TTC549 (cell line): ENCODE results near the gene FMNL1.

Experiments
- FAIRE-seq: peaks from 2 replicates; lab custom pipeline; 2012; peaks lifted over from hg19 to GRCh38; lab: Jason Lieb, UNC

FMNL1 gene

GRCh38 chr17:45223539-45224528, 2.1 kb downstream of the FMNL1 start:
- no peak for FAIRE-seq

- no peak for FAIRE-seq
Measured at GRCh38 chr17:45224671-45225050, 3.0 kb downstream of the FMNL1 start.

GRCh38 chr17:45225051-45225700, 3.5 kb downstream of the FMNL1 start:
- no peak for FAIRE-seq

- FAIRE-seq, result no peak
Measured at GRCh38 chr17:45225964-45226530, 4.4 kb downstream of the FMNL1 start.

GRCh38 chr17:45226576-45226975, 4.9 kb downstream of the FMNL1 start:
- FAIRE-seq, result no peak

- no peak for FAIRE-seq
Measured at GRCh38 chr17:45227101-45227925, 5.6 kb downstream of the FMNL1 start.

GRCh38 chr17:45227926-45228762, 6.5 kb downstream of the FMNL1 start:
- FAIRE-seq, result no peak

GRCh38 chr17:45228763-45229539, 7.3 kb downstream of the FMNL1 start:
- no peak for FAIRE-seq

- FAIRE-seq, result no peak
Measured at GRCh38 chr17:45229681-45230409, 8.2 kb downstream of the FMNL1 start.

- FAIRE-seq, result no peak
Measured at GRCh38 chr17:45230410-45230786, 8.7 kb downstream of the FMNL1 start.

GRCh38 chr17:45230787-45231480, 9.2 kb downstream of the FMNL1 start:
- FAIRE-seq, result no peak

GRCh38 chr17:45231481-45232116, 9.9 kb downstream of the FMNL1 start:
- no peak for FAIRE-seq

- FAIRE-seq, result no peak
Measured at GRCh38 chr17:45232514-45233422, 11.1 kb downstream of the FMNL1 start.

GRCh38 chr17:45233423-45233924, 11.8 kb downstream of the FMNL1 start:
- no peak for FAIRE-seq

- FAIRE-seq, result no peak
Measured at GRCh38 chr17:45234641-45235415, 13.1 kb downstream of the FMNL1 start.

- no peak for FAIRE-seq
Measured at GRCh38 chr17:45235416-45236281, 14.0 kb downstream of the FMNL1 start.
